ENCODE data around the gene ZSWIM6.

Gene ZSWIM6

DNA sequence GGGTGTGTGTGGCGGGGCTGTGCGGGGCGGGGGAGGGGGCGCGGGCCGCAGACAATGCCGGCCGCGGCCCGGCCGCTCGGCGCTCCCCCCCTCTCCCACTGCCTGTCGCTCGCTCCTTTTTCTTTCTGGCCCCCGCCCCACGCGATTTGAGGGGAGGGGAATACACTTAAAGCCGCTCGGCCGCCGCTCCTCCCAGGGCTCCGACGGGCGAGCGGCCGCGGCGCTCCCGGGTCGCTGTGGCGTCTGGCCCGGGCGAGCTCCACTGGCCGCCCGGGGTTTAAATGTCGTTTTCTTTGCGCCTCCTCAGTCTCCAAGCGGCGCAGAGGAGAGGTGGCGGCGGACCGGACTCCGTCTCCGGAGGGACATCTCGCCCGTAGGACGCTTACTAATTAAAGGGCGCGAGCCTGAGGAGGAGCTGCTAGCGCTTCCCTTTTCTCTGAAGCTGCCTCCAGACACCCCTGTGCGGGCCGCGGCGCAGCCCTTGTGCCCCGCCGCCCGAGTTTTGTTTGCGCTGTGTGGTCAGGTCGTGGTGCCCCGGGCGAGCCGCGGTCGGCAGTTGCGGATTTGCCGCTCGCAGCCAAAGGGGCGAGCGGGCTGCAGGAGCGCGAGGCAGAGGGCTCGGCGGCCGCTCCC lies 1.4 kb downstream of the ZSWIM6 start:
- H3K4me3 ChIP-seq: peak overlapping the region; percentile 100

DNA sequence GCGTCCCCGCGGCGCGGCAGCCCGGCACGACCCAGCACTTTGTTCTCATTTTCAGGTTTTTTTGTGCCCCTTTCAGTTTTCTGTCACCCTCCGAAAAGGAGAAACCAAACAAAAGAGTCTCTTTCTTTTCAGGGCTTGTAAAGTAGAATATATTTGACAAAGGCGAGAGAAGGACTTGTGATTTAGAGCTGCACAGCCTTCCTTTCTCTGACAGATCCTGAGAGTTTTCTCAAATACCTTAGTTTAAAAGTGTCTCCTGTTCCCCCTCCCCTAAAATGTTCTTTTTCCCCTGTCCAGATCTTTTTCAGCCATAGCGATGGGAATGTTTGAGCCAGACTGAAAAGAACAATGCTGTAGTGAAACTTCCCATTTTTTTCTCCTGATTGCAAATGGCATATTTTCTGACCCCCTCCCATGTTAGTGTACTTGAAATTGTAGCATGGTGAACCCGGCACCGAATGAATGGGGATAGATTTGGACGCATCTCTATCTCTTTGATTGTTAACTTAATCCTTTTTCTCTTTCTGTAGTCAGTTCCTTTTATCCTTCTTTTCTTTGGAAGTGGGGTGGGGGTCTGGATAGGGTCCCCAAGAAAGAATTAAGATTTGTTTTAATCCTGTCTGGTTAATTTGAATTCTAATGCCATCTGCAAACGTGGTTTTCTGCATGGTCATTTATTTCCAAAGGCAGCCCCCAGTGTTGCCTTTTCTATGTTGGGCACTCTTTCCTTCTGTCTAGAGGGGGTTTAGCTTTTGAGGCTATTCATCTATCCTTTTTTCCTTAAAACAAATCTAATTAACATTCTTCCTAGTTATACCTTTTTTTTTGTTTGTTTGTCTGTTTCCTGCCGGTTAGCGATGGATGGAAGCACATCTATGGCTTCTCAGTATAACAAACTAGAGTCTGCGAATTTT lies 2.2 kb downstream of the ZSWIM6 start:
- peak overlapping the region; percentile 100 for H3K4me3 ChIP-seq
- no peaks in the 10 kb centered on the region for H3K9me3 ChIP-seq (ENCODE audit: low read depth, low read length)
- H3K9ac ChIP-seq (ENCODE audit: insufficient read length): peak overlapping the region; percentile 95
- peaks cover 54% of the 10 kb centered on the region for H3K36me3 ChIP-seq (ENCODE audit: insufficient read depth, low read length)
- TF ChIP-seq POLR2AphosphoS5 (IDR thresholded peaks at IDR 0.05; ENCODE audit: borderline replicate concordance, low read depth, low read length): no peak
- TF ChIP-seq FOXP2 (optimal IDR thresholded peaks at IDR 0.05; ENCODE audit: control extremely low read depth, extremely low read length, insufficient read depth): no peak
- no peak for TF ChIP-seq EZH2 (IDR thresholded peaks at IDR 0.05)
- no peak for DNase-seq (ENCODE audit: low read depth, low spot score)
- H3K27ac ChIP-seq: peak overlapping the region; percentile 82

More for the DNA sequence above, 1.4 kb downstream of the ZSWIM6 start:
- DNase-seq (ENCODE audit: low read depth, low spot score): no peak
- no peak for TF ChIP-seq FOXP2 (optimal IDR thresholded peaks at IDR 0.05; ENCODE audit: control extremely low read depth, extremely low read length, insufficient read depth)
- no peak for TF ChIP-seq EZH2 (IDR thresholded peaks at IDR 0.05)
- no peak for TF ChIP-seq POLR2AphosphoS5 (IDR thresholded peaks at IDR 0.05; ENCODE audit: borderline replicate concordance, low read depth, low read length)
- H3K36me3 ChIP-seq (ENCODE audit: insufficient read depth, low read length): peaks cover 50% of the 10 kb centered on the region
- H3K27ac ChIP-seq: peak overlapping the region; percentile 82
- H3K9ac ChIP-seq (ENCODE audit: insufficient read length): peak overlapping the region; percentile 95
- no peaks in the 10 kb centered on the region for H3K9me3 ChIP-seq (ENCODE audit: low read depth, low read length)

DNA sequence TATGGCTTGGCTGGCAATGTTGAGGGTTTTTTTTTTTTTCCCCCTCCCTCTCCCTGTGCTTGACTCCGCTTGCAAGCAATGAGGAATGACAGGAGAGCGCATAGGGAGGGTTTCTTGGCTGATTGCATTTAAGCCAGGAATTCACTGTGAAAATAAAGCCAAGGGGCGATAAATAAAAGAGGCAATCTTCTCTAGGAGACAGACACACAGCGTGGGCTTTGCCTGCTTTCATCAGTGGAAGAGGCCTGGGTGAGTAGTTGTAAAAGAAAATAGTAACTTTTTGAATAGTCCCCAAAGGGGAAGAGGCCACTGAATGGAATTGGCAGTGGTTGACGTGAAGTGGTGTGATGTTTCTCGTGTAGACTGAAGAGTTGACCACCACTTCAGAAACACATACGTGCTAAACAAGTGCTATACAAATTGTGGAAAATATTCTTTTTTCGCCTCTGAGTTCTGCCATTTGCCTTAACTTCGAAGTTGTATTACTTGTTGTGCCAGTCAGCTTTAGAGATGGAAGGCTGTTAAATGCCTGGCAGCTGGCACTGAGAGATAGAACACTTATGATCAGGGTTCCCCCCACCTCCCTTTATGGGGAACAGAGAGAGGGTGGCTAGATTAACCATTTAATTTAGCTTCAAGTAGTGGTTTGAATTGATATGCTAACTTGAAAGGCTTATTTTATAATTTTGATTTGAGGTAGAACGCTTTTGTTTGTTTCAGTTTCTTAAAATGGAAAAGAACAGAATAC lies 3.0 kb downstream of the ZSWIM6 start:
- TF ChIP-seq FOXP2 (optimal IDR thresholded peaks at IDR 0.05; ENCODE audit: control extremely low read depth, extremely low read length, insufficient read depth): no peak
- TF ChIP-seq POLR2AphosphoS5 (IDR thresholded peaks at IDR 0.05; ENCODE audit: borderline replicate concordance, low read depth, low read length): peak; percentile 47; the same call in 1 of the 2 replicates
- Histone ChIP-seq H3K36me3 (ENCODE audit: insufficient read depth, low read length) (peaks cover 58% of the 10 kb centered on the region), H3K9me3 (ENCODE audit: low read depth, low read length) (no peaks in the 10 kb centered on the region), H3K9ac (ENCODE audit: insufficient read length) (peak overlapping the region; percentile 95), H3K27ac (peak overlapping the region; percentile 82), H3K4me3 (peak overlapping the region; percentile 100)
- no peak for DNase-seq (ENCODE audit: low read depth, low spot score)

DNA sequence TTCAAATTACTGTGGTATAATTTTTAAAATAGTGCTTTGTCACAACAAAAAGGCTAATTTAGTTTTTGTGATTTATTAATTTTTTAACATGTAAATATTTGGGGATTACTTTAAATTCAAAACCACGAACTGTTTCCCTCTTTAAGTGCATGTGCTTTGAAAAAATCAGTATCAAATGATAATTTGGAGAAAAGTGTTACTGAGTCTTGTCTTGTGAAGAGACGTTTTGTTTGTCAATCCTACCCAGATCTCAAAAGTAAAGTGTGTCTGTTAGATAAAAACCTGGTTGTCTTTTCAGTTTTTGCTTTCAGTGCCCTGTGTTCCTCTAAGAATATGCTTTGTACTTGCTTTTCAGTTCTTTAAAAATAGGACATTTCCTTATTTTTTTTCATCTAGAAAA lies 7.7 kb downstream of the ZSWIM6 start:
- DNase-seq (ENCODE audit: low read depth, low spot score): no peak
- Histone ChIP-seq H3K9me3 (ENCODE audit: low read depth, low read length) (no peaks in the 10 kb centered on the region), H3K9ac (ENCODE audit: insufficient read length) (peak overlapping the region; percentile 9), H3K4me3 (no peak overlapping the region), H3K27ac (0 out of 2 replicates have a peak overlapping the region, but pooled peaks have one; percentile 4), H3K36me3 (ENCODE audit: insufficient read depth, low read length) (peaks cover 53% of the 10 kb centered on the region)
- TF ChIP-seq EZH2 (IDR thresholded peaks at IDR 0.05) (no peak), POLR2AphosphoS5 (IDR thresholded peaks at IDR 0.05; ENCODE audit: borderline replicate concordance, low read depth, low read length) (no peak), FOXP2 (optimal IDR thresholded peaks at IDR 0.05; ENCODE audit: control extremely low read depth, extremely low read length, insufficient read depth) (no peak)

DNA sequence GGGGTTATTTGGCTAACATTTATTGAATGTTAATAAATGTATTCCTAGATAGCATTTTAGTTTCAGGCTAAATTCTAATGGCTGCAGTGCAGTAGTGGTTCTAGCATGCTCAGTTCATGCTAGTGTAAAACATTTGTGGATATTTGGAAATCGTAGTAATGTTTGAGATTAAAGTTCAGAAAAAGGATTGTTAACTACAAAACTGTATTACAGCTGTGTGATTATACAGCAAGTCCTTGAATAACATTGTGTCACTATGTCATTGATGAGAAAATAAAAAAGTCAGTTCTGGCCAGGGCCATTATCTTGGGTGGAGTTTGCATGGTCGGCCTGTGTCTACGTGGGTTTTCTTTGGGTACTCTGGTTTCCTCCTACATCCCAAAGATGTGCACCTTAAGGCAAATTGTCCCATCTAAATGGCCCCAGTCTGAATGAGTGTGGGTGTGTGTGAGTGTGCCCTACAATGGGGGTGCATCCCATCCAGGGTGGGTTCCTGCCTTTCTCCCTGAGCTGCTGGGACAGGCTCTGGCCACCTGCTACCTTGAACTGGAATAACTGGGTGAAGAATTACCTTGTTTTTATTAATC lies 8.8 kb downstream of the ZSWIM6 start:
- DNase-seq (ENCODE audit: low read depth, low spot score): no peak

DNA sequence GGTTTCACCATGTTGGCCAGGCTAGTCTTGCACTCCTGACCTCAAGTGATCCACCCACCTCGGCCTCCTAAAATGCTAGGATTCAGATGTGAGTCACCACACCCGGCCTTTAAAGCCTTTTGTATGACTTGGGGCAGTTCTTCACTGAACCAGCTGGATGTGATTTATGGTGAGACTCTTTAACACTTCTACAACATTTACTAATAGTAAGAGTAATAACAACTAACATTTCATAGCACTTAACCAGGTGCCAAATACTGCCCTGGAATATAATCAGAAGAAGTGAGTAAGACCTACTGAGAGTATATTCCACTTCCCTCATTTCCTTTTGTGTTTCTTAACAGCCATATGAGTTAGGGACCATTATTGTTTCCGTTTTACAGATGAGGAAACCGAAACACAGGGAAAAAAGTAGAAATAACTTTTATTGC lies 10.0 kb downstream of the ZSWIM6 start:
- Histone ChIP-seq H3K36me3 (ENCODE audit: insufficient read depth, low read length) (peaks cover 40% of the 10 kb centered on the region), H3K4me3 (no peak overlapping the region), H3K9me3 (ENCODE audit: low read depth, low read length) (no peaks in the 10 kb centered on the region), H3K27ac (no peak overlapping the region), H3K9ac (ENCODE audit: insufficient read length) (no peak overlapping the region)
- no peak for DNase-seq (ENCODE audit: low read depth, low spot score)
- TF ChIP-seq FOXP2 (optimal IDR thresholded peaks at IDR 0.05; ENCODE audit: control extremely low read depth, extremely low read length, insufficient read depth): no peak
- no peak for TF ChIP-seq EZH2 (IDR thresholded peaks at IDR 0.05)
- TF ChIP-seq POLR2AphosphoS5 (IDR thresholded peaks at IDR 0.05; ENCODE audit: borderline replicate concordance, low read depth, low read length): no peak

More for the DNA sequence above, 8.8 kb downstream of the ZSWIM6 start:
- TF ChIP-seq FOXP2 (optimal IDR thresholded peaks at IDR 0.05; ENCODE audit: control extremely low read depth, extremely low read length, insufficient read depth) (no peak), EZH2 (IDR thresholded peaks at IDR 0.05) (no peak), POLR2AphosphoS5 (IDR thresholded peaks at IDR 0.05; ENCODE audit: borderline replicate concordance, low read depth, low read length) (no peak)
- Histone ChIP-seq H3K36me3 (ENCODE audit: insufficient read depth, low read length) (peaks cover 42% of the 10 kb centered on the region), H3K27ac (no peak overlapping the region), H3K9me3 (ENCODE audit: low read depth, low read length) (no peaks in the 10 kb centered on the region), H3K4me3 (0 out of 2 replicates have a peak overlapping the region, but pooled peaks have one; percentile 3), H3K9ac (ENCODE audit: insufficient read length) (no peak overlapping the region)

DNA sequence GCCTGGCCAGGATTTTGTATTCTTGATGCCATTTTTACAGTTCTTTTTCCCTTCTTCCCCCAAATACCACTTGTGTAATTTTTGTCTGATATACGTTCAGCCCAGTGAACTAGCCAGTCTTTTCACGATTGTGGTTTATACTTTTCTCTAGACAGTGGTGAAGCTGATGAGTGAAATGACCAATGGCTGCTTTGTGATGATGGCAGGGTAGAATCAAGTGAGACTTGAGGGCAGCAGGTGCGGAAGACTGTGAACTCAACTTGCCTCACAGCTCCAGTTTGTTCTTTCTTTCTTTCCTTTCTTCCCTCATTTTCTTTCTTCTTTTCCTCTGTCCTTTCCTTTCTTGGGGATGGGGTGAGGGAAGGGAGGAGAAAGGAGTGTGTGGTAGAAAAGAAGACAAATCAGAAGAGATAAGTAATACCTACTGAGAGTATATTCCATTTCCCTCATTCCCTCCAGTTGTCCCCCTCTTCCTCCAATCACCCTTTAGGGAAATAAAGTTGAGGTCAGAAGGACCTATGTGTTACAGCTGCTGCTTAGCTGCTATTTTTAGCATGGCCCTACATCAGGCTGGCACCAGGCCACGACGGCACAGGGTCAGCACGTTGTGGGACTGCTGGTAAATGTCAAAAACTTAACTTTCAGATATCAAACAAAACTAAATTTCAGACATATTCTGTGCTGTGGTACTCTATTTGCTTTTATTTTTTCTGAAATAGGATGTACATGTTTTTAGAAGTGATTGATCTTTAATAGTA lies 12.3 kb downstream of the ZSWIM6 start:
- no peak overlapping the region for H3K9ac ChIP-seq (ENCODE audit: insufficient read length)
- TF ChIP-seq FOXP2 (optimal IDR thresholded peaks at IDR 0.05; ENCODE audit: control extremely low read depth, extremely low read length, insufficient read depth) (no peak), POLR2AphosphoS5 (IDR thresholded peaks at IDR 0.05; ENCODE audit: borderline replicate concordance, low read depth, low read length) (no peak), EZH2 (IDR thresholded peaks at IDR 0.05) (no peak)

More for the DNA sequence above, 12.3 kb downstream of the ZSWIM6 start:
- H3K27ac ChIP-seq: peak overlapping the region; percentile 45; the same call in 1 of the 2 replicates
- H3K4me3 ChIP-seq: peak overlapping the region; percentile 6; the same call in 1 of the 2 replicates
- no peaks in the 10 kb centered on the region for H3K9me3 ChIP-seq (ENCODE audit: low read depth, low read length)
- no peak for DNase-seq (ENCODE audit: low read depth, low spot score)
- H3K36me3 ChIP-seq (ENCODE audit: insufficient read depth, low read length): peaks cover 28% of the 10 kb centered on the region

Data from SK-N-MC (cell line).